ENCODE data around the gene RPL35.

Gene RPL35

GRCh38 chr9:124815601-124816000 is 46.2 kb downstream of the RPL35 start:
- DNase-seq: no peak

GRCh38 chr9:124814164-124814535 is 47.6 kb downstream of the RPL35 start:
- DNase-seq: no peak

DNA sequence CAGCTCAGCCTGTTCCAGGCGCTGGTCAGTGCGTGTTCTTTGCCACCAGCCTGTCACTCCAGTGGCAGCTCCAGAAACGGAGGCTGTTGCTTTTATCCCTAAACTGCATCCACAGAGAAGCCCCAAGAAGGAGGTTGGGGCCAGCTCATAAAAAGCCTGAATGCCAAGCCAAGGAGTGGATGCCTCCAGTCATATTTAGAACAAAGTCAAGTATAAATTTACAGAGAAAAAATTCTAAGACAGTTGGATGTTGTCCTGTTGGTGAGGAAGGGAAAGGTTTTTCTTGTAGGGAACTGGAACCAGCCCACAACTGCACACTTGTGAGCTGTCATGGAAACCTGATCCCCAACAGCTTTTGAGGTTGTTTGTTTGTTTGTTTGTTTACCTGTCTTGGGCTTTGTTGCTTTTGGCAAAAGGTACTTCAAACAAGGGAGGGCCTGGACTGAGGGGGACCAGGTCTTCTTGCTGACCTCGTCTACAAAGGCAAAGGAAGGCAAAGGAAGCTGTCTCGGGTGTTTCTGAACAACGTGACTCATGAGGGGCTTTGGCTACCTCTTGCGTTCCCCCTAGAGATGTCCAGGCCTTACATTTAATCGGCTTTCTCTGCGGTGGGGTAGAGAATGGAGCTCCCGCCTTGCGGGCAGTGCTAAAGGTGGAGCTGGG is 48.1 kb downstream of the RPL35 start:
- no peak for DNase-seq

DNA sequence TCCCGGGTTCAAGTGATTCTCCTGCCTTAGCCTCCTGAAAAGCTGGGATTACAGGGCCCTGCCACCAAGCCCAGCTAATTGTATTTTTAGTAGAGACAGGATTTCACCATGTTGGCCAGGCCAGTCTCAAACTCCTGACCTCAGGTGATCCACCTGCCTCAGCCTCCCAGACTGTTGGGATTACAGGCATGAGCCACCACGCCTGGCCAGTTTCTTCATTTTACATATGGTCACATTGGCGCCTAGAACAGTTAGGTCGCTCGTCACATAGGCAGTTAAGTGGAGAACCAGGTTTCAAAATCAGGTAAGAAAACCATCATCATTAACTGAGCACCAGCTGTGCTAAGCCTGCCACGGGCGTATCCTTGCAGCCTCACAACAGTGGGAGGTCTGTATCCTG is 48.7 kb downstream of the RPL35 start:
- no peak for DNase-seq

GRCh38 chr9:124812441-124812876 is 49.3 kb downstream of the RPL35 start:
- DNase-seq: peak; percentile 99

- DNase-seq: peak; percentile 87
These were observed 50.9 kb downstream of the RPL35 start for GRCh38 chr9:124810663-124811355.

DNA sequence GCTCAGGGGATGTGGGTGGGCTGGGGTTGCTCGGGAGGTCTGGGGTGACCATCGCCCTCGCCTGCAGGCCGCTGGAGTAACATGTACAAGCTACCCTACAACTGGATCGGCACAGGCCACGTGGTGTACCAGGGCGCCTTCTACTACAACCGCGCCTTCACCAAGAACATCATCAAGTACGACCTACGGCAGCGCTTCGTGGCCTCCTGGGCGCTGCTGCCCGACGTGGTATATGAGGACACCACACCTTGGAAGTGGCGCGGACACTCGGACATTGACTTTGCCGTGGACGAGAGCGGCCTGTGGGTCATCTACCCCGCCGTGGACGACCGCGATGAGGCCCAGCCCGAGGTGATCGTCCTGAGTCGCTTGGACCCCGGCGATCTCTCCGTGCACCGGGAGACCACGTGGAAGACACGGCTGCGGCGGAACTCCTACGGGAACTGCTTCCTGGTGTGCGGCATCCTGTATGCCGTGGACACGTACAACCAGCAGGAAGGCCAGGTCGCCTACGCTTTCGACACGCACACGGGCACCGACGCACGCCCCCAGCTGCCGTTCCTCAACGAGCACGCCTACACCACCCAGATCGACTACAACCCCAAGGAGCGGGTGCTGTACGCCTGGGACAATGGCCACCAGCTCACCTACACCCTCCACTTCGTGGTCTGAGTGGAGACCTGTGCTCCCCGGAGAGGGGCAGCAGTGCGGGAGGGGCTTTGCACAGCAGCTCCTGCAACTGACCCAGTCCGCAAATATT is 51.8 kb downstream of the RPL35 start:
- no peak for DNase-seq

- DNase-seq: no peak
These were observed 52.5 kb downstream of the RPL35 start for GRCh38 chr9:124809211-124809610.

GRCh38 chr9:124808246-124808956 is 53.4 kb downstream of the RPL35 start:
- no peak for DNase-seq
